ENCODE measurements around the gene PHTF1.
"Not testable (repeated sequence)": the region's sequence is repeated elsewhere in the genome, so short reads cannot be mapped to it uniquely, and the experiment has no call there.

PHTF1 gene

GRCh38 chr1:113721010-113721409 lies 38.3 kb downstream of the PHTF1 start:
- FAIRE-seq (no peak), DNase-seq (ENCODE audit: low spot score) (no peak)

GRCh38 chr1:113718621-113719020 lies 40.7 kb downstream of the PHTF1 start:
- FAIRE-seq = not testable (repeated sequence)

GRCh38 chr1:113717506-113717905 lies 41.8 kb downstream of the PHTF1 start:
- not testable (repeated sequence) for FAIRE-seq

More at GRCh38 chr1:113718621-113719020, 40.7 kb downstream of the PHTF1 start:
- not testable (repeated sequence) for DNase-seq (ENCODE audit: low spot score)

GRCh38 chr1:113714606-113715269 lies 44.5 kb downstream of the PHTF1 start:
- FAIRE-seq (no peak), DNase-seq (ENCODE audit: low spot score) (no peak)

More at GRCh38 chr1:113717506-113717905, 41.8 kb downstream of the PHTF1 start:
- not testable (repeated sequence) for DNase-seq (ENCODE audit: low spot score)

GRCh38 chr1:113701429-113701828 lies 57.9 kb downstream of the PHTF1 start:
- FAIRE-seq = no peak

GRCh38 chr1:113694910-113695309 lies 64.4 kb downstream of the PHTF1 start:
- DNase-seq (ENCODE audit: low spot score) (no peak), FAIRE-seq (no peak)

More at GRCh38 chr1:113701429-113701828, 57.9 kb downstream of the PHTF1 start:
- DNase-seq (ENCODE audit: low spot score) = no peak

GRCh38 chr1:113692824-113693431 lies 66.4 kb downstream of the PHTF1 start:
- FAIRE-seq = no peak
- DNase-seq (ENCODE audit: low spot score) = no peak

- FAIRE-seq (no peak), DNase-seq (ENCODE audit: low spot score) (no peak)
Observed at GRCh38 chr1:113692342-113692741, 66.9 kb downstream of the PHTF1 start.

GRCh38 chr1:113691184-113691583 lies 68.1 kb downstream of the PHTF1 start:
- DNase-seq (ENCODE audit: low spot score) (no peak), FAIRE-seq (no peak)

- no peak for FAIRE-seq
- DNase-seq (ENCODE audit: low spot score) = no peak
Observed at GRCh38 chr1:113686891-113687618, 72.2 kb downstream of the PHTF1 start.

- DNase-seq (ENCODE audit: low spot score) = no peak
- no peak for FAIRE-seq
Observed at GRCh38 chr1:113684153-113684541, 75.1 kb downstream of the PHTF1 start.

- FAIRE-seq (no peak), DNase-seq (ENCODE audit: low spot score) (no peak)
Observed at GRCh38 chr1:113683384-113684152, 75.7 kb downstream of the PHTF1 start.

GRCh38 chr1:113681596-113682337 lies 77.5 kb downstream of the PHTF1 start:
- FAIRE-seq = no peak
- no peak for DNase-seq (ENCODE audit: low spot score)

GRCh38 chr1:113678159-113678469 lies 81.2 kb downstream of the PHTF1 start:
- FAIRE-seq = no peak

GRCh38 chr1:113677250-113678158 lies 81.8 kb downstream of the PHTF1 start:
- FAIRE-seq (no peak), DNase-seq (ENCODE audit: low spot score) (peak; percentile 52)

More at GRCh38 chr1:113678159-113678469, 81.2 kb downstream of the PHTF1 start:
- DNase-seq (ENCODE audit: low spot score) = no peak

GRCh38 chr1:113676524-113676923 lies 82.8 kb downstream of the PHTF1 start:
- FAIRE-seq (no peak), DNase-seq (ENCODE audit: low spot score) (no peak)

GRCh38 chr1:113675302-113675701 lies 84.0 kb downstream of the PHTF1 start:
- DNase-seq (ENCODE audit: low spot score) = no peak
- no peak for FAIRE-seq

- FAIRE-seq = no peak
- DNase-seq (ENCODE audit: low spot score) = no peak
Observed at GRCh38 chr1:113674591-113674990, 84.7 kb downstream of the PHTF1 start.

GRCh38 chr1:113672491-113672890 lies 86.8 kb downstream of the PHTF1 start:
- no peak for FAIRE-seq
- DNase-seq (ENCODE audit: low spot score) = no peak

- FAIRE-seq = no peak
- no peak for DNase-seq (ENCODE audit: low spot score)
Observed at GRCh38 chr1:113670650-113671049, 88.6 kb downstream of the PHTF1 start.
